ENCODE measurements around the gene GSTA5.
"Not testable (repeated sequence)": the region's sequence is repeated elsewhere in the genome, so short reads cannot be mapped to it uniquely, and the experiment has no call there.

Gene GSTA5

DNA sequence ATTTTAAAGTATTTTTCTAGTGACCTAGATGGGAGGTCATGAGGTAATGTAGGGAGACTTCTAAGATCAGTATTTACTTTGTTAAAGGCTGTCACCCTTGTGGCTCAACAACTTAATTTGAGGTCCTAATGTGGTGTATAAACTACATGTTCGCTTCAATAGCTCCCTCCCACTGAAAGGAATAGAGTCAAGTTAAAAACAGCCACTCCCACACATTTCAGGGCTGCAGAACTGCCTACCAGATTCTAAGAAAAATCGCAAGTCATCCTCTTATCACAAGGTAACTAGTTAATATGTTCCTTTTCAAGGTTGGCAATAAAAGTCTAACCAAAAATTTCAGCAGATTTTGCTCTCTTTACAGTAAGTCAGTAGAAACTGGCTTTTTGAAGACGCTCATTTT is 52.1 kb downstream of the GSTA5 start:
- Histone ChIP-seq H3K9me3 (ENCODE audit: severe bottlenecking) (no peaks in the 10 kb centered on the region), H3K4me3 (ENCODE audit: severe bottlenecking) (no peak overlapping the region), H3K27ac (ENCODE audit: poor library complexity, severe bottlenecking) (no peak overlapping the region), H3K4me1 (ENCODE audit: insufficient read depth, poor library complexity, severe bottlenecking) (no peaks in the 10 kb centered on the region), H3K36me3 (ENCODE audit: low read depth) (no peaks in the 10 kb centered on the region), H3K27me3 (ENCODE audit: insufficient read depth, poor library complexity, severe bottlenecking) (no peaks in the 10 kb centered on the region)
- ATAC-seq (ENCODE audit: low read depth) (no peak), DNase-seq (ENCODE audit: low spot score) (no peak)
- TF ChIP-seq, protein P1, sequence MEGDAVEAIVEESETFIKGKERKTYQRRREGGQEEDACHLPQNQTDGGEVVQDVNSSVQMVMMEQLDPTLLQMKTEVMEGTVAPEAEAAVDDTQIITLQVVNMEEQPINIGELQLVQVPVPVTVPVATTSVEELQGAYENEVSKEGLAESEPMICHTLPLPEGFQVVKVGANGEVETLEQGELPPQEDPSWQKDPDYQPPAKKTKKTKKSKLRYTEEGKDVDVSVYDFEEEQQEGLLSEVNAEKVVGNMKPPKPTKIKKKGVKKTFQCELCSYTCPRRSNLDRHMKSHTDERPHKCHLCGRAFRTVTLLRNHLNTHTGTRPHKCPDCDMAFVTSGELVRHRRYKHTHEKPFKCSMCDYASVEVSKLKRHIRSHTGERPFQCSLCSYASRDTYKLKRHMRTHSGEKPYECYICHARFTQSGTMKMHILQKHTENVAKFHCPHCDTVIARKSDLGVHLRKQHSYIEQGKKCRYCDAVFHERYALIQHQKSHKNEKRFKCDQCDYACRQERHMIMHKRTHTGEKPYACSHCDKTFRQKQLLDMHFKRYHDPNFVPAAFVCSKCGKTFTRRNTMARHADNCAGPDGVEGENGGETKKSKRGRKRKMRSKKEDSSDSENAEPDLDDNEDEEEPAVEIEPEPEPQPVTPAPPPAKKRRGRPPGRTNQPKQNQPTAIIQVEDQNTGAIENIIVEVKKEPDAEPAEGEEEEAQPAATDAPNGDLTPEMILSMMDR (IDR thresholded peaks at IDR 0.05; ENCODE audit: poor library complexity, severe bottlenecking): no peak

DNA sequence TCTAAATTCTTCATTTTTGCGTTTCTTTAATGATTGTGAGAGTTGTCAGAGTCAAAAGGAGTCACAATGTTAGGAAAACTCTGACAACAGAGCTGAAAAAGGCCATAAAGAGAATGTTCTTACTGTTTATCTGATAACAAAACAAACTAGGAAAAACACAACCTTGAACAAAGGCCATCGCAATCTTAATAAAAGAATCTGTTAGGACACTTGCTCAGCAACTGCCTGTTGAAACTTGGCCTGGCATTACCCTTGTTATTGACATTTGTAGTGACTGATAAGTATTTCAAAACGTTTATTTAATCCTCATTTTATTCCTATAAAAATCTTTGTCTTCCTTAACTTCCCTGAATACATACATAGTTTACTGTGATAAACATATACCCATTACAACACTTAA is 52.7 kb downstream of the GSTA5 start:
- Histone ChIP-seq H3K4me3 (ENCODE audit: severe bottlenecking) (no peak overlapping the region), H3K27me3 (ENCODE audit: insufficient read depth, poor library complexity, severe bottlenecking) (no peaks in the 10 kb centered on the region), H3K36me3 (ENCODE audit: low read depth) (no peaks in the 10 kb centered on the region), H3K4me1 (ENCODE audit: insufficient read depth, poor library complexity, severe bottlenecking) (no peaks in the 10 kb centered on the region), H3K9me3 (ENCODE audit: severe bottlenecking) (no peaks in the 10 kb centered on the region), H3K27ac (ENCODE audit: poor library complexity, severe bottlenecking) (no peak overlapping the region)
- TF ChIP-seq, protein P1 (IDR thresholded peaks at IDR 0.05; ENCODE audit: poor library complexity, severe bottlenecking): no peak
- ATAC-seq (ENCODE audit: low read depth): no peak
- DNase-seq (ENCODE audit: low spot score): no peak

DNA sequence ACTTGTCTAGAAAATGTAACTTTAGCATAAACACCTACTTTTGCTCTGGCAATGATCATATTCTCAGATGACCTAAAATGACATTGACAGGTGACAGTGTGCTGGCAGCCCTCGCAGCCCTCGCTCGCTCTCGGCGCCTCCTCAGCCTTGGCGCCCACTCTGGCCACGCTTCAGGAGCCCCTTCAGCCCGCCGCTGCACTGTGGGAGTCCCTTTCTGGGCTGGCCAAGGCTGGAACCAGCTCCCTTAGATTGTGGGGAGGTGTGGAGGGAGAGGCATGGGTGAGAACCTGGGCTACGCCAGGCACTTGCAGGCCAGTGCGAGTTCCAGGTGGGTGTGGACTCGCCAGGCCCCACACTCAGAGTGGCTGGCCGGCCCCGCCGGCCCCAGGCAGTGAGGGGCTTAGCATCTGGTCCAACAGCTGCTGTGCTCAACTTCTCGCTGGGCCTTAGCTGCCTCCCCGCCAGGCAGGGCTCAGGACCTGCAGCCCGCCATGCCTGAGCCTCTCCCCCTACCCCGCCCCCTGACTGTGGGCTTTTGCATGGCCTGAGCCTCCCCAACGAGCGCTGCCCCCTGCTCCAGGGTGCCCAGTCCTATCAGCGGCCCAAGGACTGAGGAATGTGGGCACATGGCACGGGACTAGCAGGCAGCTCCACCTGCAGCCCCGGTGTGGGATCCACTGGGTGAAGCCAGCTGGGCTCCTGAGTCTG is 54.2 kb downstream of the GSTA5 start:
- Histone ChIP-seq H3K27me3 (ENCODE audit: insufficient read depth, poor library complexity, severe bottlenecking) (no peaks in the 10 kb centered on the region), H3K4me1 (ENCODE audit: insufficient read depth, poor library complexity, severe bottlenecking) (no peaks in the 10 kb centered on the region), H3K27ac (ENCODE audit: poor library complexity, severe bottlenecking) (no peak overlapping the region), H3K9me3 (ENCODE audit: severe bottlenecking) (no peaks in the 10 kb centered on the region), H3K36me3 (ENCODE audit: low read depth) (no peaks in the 10 kb centered on the region), H3K4me3 (ENCODE audit: severe bottlenecking) (no peak overlapping the region)
- TF ChIP-seq, protein P1 (IDR thresholded peaks at IDR 0.05; ENCODE audit: poor library complexity, severe bottlenecking): no peak
- ATAC-seq (ENCODE audit: low read depth) (no peak), DNase-seq (ENCODE audit: low spot score) (no peak)

GRCh38 chr6:52782696-52783274 is 57.8 kb downstream of the GSTA5 start:
- not testable (repeated sequence) for H3K4me1 ChIP-seq (ENCODE audit: insufficient read depth, poor library complexity, severe bottlenecking); DNase-seq (ENCODE audit: low spot score); H3K36me3 ChIP-seq (ENCODE audit: low read depth); H3K27ac ChIP-seq (ENCODE audit: poor library complexity, severe bottlenecking); H3K27me3 ChIP-seq (ENCODE audit: insufficient read depth, poor library complexity, severe bottlenecking); ATAC-seq (ENCODE audit: low read depth); H3K4me3 ChIP-seq (ENCODE audit: severe bottlenecking); H3K9me3 ChIP-seq (ENCODE audit: severe bottlenecking)

DNA sequence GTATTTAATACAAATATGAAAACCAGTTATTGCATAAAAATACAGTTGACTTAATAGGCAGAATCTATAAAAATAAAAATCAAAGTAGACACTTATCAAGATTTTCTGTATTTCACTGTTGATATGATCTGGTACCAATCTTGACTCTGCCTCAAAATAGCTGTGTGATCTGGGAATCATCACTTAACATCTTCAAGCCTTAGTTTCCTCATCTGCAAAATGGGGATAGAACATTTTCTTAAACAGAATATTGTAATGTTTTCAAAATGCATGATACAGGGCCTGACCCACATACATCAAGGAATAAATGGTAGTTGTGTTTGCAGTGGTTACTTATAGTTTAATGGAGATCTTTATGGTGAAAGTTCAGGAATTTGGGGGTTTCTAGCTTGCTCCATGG is 58.4 kb downstream of the GSTA5 start:
- H3K27me3 ChIP-seq (ENCODE audit: insufficient read depth, poor library complexity, severe bottlenecking); H3K27ac ChIP-seq (ENCODE audit: poor library complexity, severe bottlenecking); H3K4me1 ChIP-seq (ENCODE audit: insufficient read depth, poor library complexity, severe bottlenecking); H3K9me3 ChIP-seq (ENCODE audit: severe bottlenecking); H3K36me3 ChIP-seq (ENCODE audit: low read depth); ATAC-seq (ENCODE audit: low read depth); H3K4me3 ChIP-seq (ENCODE audit: severe bottlenecking); DNase-seq (ENCODE audit: low spot score): not testable (repeated sequence)
